Ishikawa (cell line): ENCODE measurements around the gene CDADC1.

Source experiments
- CEBPB ChIP-seq: IDR thresholded peaks from 2 replicates; pipeline ENCODE4 v1.6.1; 2012
- CREB1 ChIP-seq: IDR thresholded peaks from 2 replicates; pipeline ENCODE4 v1.6.1; 2012; ENCODE audit warnings: low read depth
- EGR1 ChIP-seq: IDR thresholded peaks from 2 replicates; pipeline ENCODE4 v1.6.1; 2012
- EP300 ChIP-seq: IDR thresholded peaks from 2 replicates; pipeline ENCODE4 v1.6.1; 2012; ENCODE audit warnings: borderline replicate concordance
- FOXM1 ChIP-seq: IDR thresholded peaks from 2 replicates; pipeline ENCODE4 v1.6.1; 2012; ENCODE audit warnings: low read depth, borderline replicate concordance
- MAX ChIP-seq: IDR thresholded peaks from 2 replicates; pipeline ENCODE4 v1.6.1; 2012
- NFIC ChIP-seq: IDR thresholded peaks from 2 replicates; pipeline ENCODE4 v1.6.1; 2012
- RAD21 ChIP-seq: IDR thresholded peaks from 2 replicates; pipeline ENCODE4 v1.6.1; 2012; ENCODE audit warnings: low read depth
- REST ChIP-seq: IDR thresholded peaks from 2 replicates; pipeline ENCODE4 v1.6.1; 2012; ENCODE audit warnings: low read depth, mild to moderate bottlenecking
- TAF1 ChIP-seq: IDR thresholded peaks from 2 replicates; pipeline ENCODE4 v1.6.1; 2012; ENCODE audit warnings: low read depth, mild to moderate bottlenecking
- TCF12 ChIP-seq: IDR thresholded peaks from 2 replicates; pipeline ENCODE4 v1.6.1; 2012; ENCODE audit warnings: low read depth
- TEAD4 ChIP-seq: IDR thresholded peaks from 2 replicates; pipeline ENCODE4 v1.6.1; 2012
- USF1 ChIP-seq: IDR thresholded peaks from 2 replicates; pipeline ENCODE4 v1.6.1; 2012
- YY1 ChIP-seq: IDR thresholded peaks from 2 replicates; pipeline ENCODE4 v1.6.1; 2012; ENCODE audit warnings: low read depth
- ZBTB7A ChIP-seq: IDR thresholded peaks from 2 replicates; pipeline ENCODE4 v1.6.1; 2012; ENCODE audit warnings: low read depth

CDADC1 gene

GRCh38 chr13:49341941-49342340 lies 94.2 kb downstream of the CDADC1 start:
- no peak for TF ChIP-seq RAD21
- no peak for TF ChIP-seq ZBTB7A
- TF ChIP-seq FOXM1: no peak
- no peak for TF ChIP-seq EP300
- TF ChIP-seq TAF1: no peak
- TF ChIP-seq MAX: no peak
- no peak for TF ChIP-seq EGR1
- no peak for TF ChIP-seq NFIC
- no peak for TF ChIP-seq CREB1
- no peak for TF ChIP-seq TEAD4
- no peak for TF ChIP-seq TCF12
- TF ChIP-seq REST: no peak
- TF ChIP-seq USF1: no peak
- no peak for TF ChIP-seq CEBPB
- no peak for TF ChIP-seq YY1

GRCh38 chr13:49342454-49342853 lies 94.7 kb downstream of the CDADC1 start:
- no peak for TF ChIP-seq CREB1
- no peak for TF ChIP-seq YY1
- no peak for TF ChIP-seq RAD21
- TF ChIP-seq ZBTB7A: no peak
- no peak for TF ChIP-seq FOXM1
- TF ChIP-seq TCF12: no peak
- TF ChIP-seq EGR1: no peak
- no peak for TF ChIP-seq MAX
- TF ChIP-seq TAF1: no peak
- TF ChIP-seq TEAD4: no peak
- TF ChIP-seq EP300: no peak
